Upper lobe of left lung (tissue), 4 donors: ENCODE results near the gene TRPM8.

Source experiments
- CTCF ChIP-seq, 6 experiments: fragments of 450-650 bp in 4 of 6; fragments of 200-600 bp in 2 of 6; sonication (generic) in 2 of 6; IDR thresholded peaks; one replicate each; pipeline ENCODE4 v1.5.1; 2016 to 2019; ENCODE audit warnings: antibody characterized with exemption in 6 of 6
- EP300 ChIP-seq, 4 donors: sonication (generic); formaldehyde crosslinking; IDR thresholded peaks; one replicate each; pipeline ENCODE4 v1.5.1; 2017; ENCODE audit warnings: antibody characterized with exemption in 4 of 4, control low read depth in 2 of 4
- POLR2A ChIP-seq, 4 donors: fragments of 450-650 bp; IDR thresholded peaks; one replicate each; pipeline ENCODE4 v1.5.1; 2016 to 2017; ENCODE audit warnings: antibody characterized with exemption in 4 of 4, mild to moderate bottlenecking in 2 of 4
- POLR2AphosphoS5 ChIP-seq, 2 donors: sonication (generic); formaldehyde crosslinking; IDR thresholded peaks; one replicate each; pipeline ENCODE4 v1.5.1; 2017; ENCODE audit warnings: antibody characterized with exemption in 2 of 2

- TF ChIP-seq CTCF (IDR thresholded peaks at IDR 0.05): no peak
- TF ChIP-seq POLR2AphosphoS5 (IDR thresholded peaks at IDR 0.05): no peak
- no peak for TF ChIP-seq POLR2A (IDR thresholded peaks at IDR 0.05)
- TF ChIP-seq EP300 (IDR thresholded peaks at IDR 0.05): no peak
Observed at GRCh38 chr2:234038076-234038802, 121.1 kb downstream of the TRPM8 start.
